ENCODE measurements around the gene SPRR2B. TPM values are rescaled to one million over a fixed set of nuclear protein-coding genes. Genes with fewer than 3 reads are reported as not detected.
"Not testable (repeated sequence)": the region's sequence is repeated elsewhere in the genome, so short reads cannot be mapped to it uniquely, and the experiment has no call there.

The SPRR2B gene
- total RNA-seq, 1 experiment from 2014 or later, result not detected

GRCh38 chr1:153023109-153023508, 48.3 kb downstream of the SPRR2B start:
- Histone ChIP-seq H3K27ac (ENCODE audit: low read length) (no peak overlapping the region), H3K36me3 (ENCODE audit: control insufficient read depth, insufficient read depth, low read length) (no peaks in the 10 kb centered on the region), H3K27me3 (ENCODE audit: control insufficient read depth, insufficient read depth, low read length) (no peaks in the 10 kb centered on the region; the same call in 1 of the 2 replicates), H3K4me3 (ENCODE audit: low read depth in 2 of 2, low read length in 2 of 2) (no peak overlapping the region), H3K9me3 (ENCODE audit: control insufficient read depth, insufficient read depth, low read depth, low read length) (no peaks in the 10 kb centered on the region), H3K4me1 (ENCODE audit: control insufficient read depth, insufficient read depth, low read length) (no peaks in the 10 kb centered on the region)
- POLR2A ChIA-PET, result no interaction called here
- intact Hi-C loops (cut with micrococcal nuclease; ENCODE audit: unreplicated experiment), result no loop called here
- no peak for DNase-seq (ENCODE audit: low read depth, low spot score)
- CTCF ChIA-PET, result no interaction called here
- TF ChIP-seq REST (IDR thresholded peaks at IDR 0.05; ENCODE audit: insufficient read depth in 1 of 2, low read depth in 2 of 2, low read length in 1 of 2) (no peak), POLR2AphosphoS5 (IDR thresholded peaks at IDR 0.05; ENCODE audit: low read depth, low read length) (no peak), TCF7L2 (IDR thresholded peaks at IDR 0.05; ENCODE audit: low read depth, low read length) (no peak)
- in situ Hi-C loops (cut with HindIII; ENCODE audit: low pct_unique_long_range_greater_than_20kb, low sequenced_read_pairs), result no loop called here
- no peak for ATAC-seq
- no TSS peak for BruUV-seq (replicated peaks)

GRCh38 chr1:153022340-153022739, 49.1 kb downstream of the SPRR2B start:
- ATAC-seq, result not testable (repeated sequence)

GRCh38 chr1:153021829-153022228, 49.6 kb downstream of the SPRR2B start:
- H3K27me3 ChIP-seq (ENCODE audit: control insufficient read depth, insufficient read depth, low read length); POLR2A ChIA-PET; intact Hi-C loops (cut with micrococcal nuclease; ENCODE audit: unreplicated experiment); H3K4me1 ChIP-seq (ENCODE audit: control insufficient read depth, insufficient read depth, low read length); H3K27ac ChIP-seq (ENCODE audit: low read length); ATAC-seq; H3K4me3 ChIP-seq (ENCODE audit: low read depth in 2 of 2, low read length in 2 of 2); H3K9me3 ChIP-seq (ENCODE audit: control insufficient read depth, insufficient read depth, low read depth, low read length); BruUV-seq (replicated peaks); H3K36me3 ChIP-seq (ENCODE audit: control insufficient read depth, insufficient read depth, low read length); CTCF ChIA-PET; DNase-seq (ENCODE audit: low read depth, low spot score); in situ Hi-C loops (cut with HindIII; ENCODE audit: low pct_unique_long_range_greater_than_20kb, low sequenced_read_pairs): not testable (repeated sequence)

More at GRCh38 chr1:153022340-153022739, 49.1 kb downstream of the SPRR2B start:
- H3K27ac ChIP-seq (ENCODE audit: low read length); CTCF ChIA-PET; H3K27me3 ChIP-seq (ENCODE audit: control insufficient read depth, insufficient read depth, low read length); BruUV-seq (replicated peaks); in situ Hi-C loops (cut with HindIII; ENCODE audit: low pct_unique_long_range_greater_than_20kb, low sequenced_read_pairs); H3K4me1 ChIP-seq (ENCODE audit: control insufficient read depth, insufficient read depth, low read length); POLR2A ChIA-PET; H3K36me3 ChIP-seq (ENCODE audit: control insufficient read depth, insufficient read depth, low read length); intact Hi-C loops (cut with micrococcal nuclease; ENCODE audit: unreplicated experiment); H3K9me3 ChIP-seq (ENCODE audit: control insufficient read depth, insufficient read depth, low read depth, low read length); H3K4me3 ChIP-seq (ENCODE audit: low read depth in 2 of 2, low read length in 2 of 2); DNase-seq (ENCODE audit: low read depth, low spot score): not testable (repeated sequence)

Other genes with a start within 250 kb of the SPRR2B start
- gene LCE1A, start 244.1 kb downstream of the SPRR2B start, total RNA-seq (2021; ENCODE audit: unreplicated experiment), result not detected
- not detected for gene LCE6A, start 228.8 kb downstream of the SPRR2B start, total RNA-seq (2021; ENCODE audit: unreplicated experiment)
- not detected for gene LCE7A, start 211.6 kb downstream of the SPRR2B start, total RNA-seq (2021; ENCODE audit: unreplicated experiment)
- gene SMCP, start 193.3 kb downstream of the SPRR2B start, total RNA-seq (2021; ENCODE audit: unreplicated experiment), result not detected
- not detected for gene IVL, start 163.1 kb downstream of the SPRR2B start, total RNA-seq (2021; ENCODE audit: unreplicated experiment)
- gene SPRR5, start 124.4 kb downstream of the SPRR2B start, total RNA-seq (2021; ENCODE audit: unreplicated experiment), result not detected
- gene SPRR4, start 101.0 kb downstream of the SPRR2B start, total RNA-seq (2021; ENCODE audit: unreplicated experiment), result not detected
- gene SPRR1A, start 87.5 kb downstream of the SPRR2B start, total RNA-seq (2021; ENCODE audit: unreplicated experiment), result not detected
- not detected for gene SPRR3, start 69.9 kb downstream of the SPRR2B start, total RNA-seq (2021; ENCODE audit: unreplicated experiment)
- gene SPRR1B, start 40.4 kb downstream of the SPRR2B start, total RNA-seq (2021; ENCODE audit: unreplicated experiment), result not detected
- gene SPRR2D, start 30.5 kb downstream of the SPRR2B start, total RNA-seq (2021; ENCODE audit: unreplicated experiment), result not detected
- gene SPRR2A, start 14.1 kb downstream of the SPRR2B start, total RNA-seq (2021; ENCODE audit: unreplicated experiment), result not detected
- not detected for gene SPRR2E, start 22.9 kb upstream of the SPRR2B start, total RNA-seq (2021; ENCODE audit: unreplicated experiment)
- gene SPRR2F, start 41.9 kb upstream of the SPRR2B start, total RNA-seq (2021; ENCODE audit: unreplicated experiment), result not detected
- not detected for gene SPRR2G, start 79.3 kb upstream of the SPRR2B start, total RNA-seq (2021; ENCODE audit: unreplicated experiment)
- not detected for gene LELP1, start 131.8 kb upstream of the SPRR2B start, total RNA-seq (2021; ENCODE audit: unreplicated experiment)
- not detected for gene PRR9, start 146.0 kb upstream of the SPRR2B start, total RNA-seq (2021; ENCODE audit: unreplicated experiment)
- not detected for gene LORICRIN, start 188.1 kb upstream of the SPRR2B start, total RNA-seq (2021; ENCODE audit: unreplicated experiment)
- gene PGLYRP3, start 241.3 kb upstream of the SPRR2B start, total RNA-seq (2021; ENCODE audit: unreplicated experiment), result not detected